ENCODE measurements around the gene CEBPG.
A peak's percentile ranks its signal among the peaks of the same experiment; 100 is the strongest.

Gene CEBPG

DNA sequence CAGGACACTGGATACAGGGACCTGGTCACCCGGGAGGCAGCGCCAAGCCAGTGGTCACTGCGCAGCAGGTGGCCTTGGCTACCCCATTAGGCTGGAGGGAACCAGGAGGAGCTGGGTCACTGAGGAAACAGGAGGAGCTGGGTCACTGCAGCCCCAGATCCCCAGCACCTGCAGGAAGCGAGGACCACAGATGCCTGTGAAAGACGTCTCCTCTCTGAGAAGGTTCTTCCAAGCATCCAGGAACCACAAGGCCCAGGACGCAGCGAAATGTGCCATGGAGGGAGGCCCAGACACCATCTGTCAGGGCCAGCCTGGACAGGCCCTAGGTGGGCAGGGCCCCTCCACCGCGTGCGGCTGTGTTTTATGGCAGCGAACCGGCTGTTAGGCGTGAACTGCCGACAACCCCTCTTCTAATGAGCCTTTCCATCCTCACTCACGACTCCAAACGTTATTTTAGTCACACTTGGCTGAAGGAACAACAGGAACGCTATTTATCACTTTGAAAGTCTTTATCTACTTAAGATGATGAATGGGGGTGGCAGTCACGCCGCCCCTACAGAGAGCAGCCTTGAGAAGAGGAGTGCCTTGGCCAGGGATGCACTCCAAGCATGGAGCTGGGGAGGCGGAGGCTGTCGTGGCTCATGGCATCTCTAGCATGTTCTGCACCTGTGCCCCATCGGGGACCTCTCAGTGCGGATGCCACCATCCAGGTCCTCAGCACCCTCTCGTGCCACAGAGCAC is 53.3 kb downstream of the CEBPG start:
- DNase-seq: peak in 1 of 2 experiments; percentile 71

DNA sequence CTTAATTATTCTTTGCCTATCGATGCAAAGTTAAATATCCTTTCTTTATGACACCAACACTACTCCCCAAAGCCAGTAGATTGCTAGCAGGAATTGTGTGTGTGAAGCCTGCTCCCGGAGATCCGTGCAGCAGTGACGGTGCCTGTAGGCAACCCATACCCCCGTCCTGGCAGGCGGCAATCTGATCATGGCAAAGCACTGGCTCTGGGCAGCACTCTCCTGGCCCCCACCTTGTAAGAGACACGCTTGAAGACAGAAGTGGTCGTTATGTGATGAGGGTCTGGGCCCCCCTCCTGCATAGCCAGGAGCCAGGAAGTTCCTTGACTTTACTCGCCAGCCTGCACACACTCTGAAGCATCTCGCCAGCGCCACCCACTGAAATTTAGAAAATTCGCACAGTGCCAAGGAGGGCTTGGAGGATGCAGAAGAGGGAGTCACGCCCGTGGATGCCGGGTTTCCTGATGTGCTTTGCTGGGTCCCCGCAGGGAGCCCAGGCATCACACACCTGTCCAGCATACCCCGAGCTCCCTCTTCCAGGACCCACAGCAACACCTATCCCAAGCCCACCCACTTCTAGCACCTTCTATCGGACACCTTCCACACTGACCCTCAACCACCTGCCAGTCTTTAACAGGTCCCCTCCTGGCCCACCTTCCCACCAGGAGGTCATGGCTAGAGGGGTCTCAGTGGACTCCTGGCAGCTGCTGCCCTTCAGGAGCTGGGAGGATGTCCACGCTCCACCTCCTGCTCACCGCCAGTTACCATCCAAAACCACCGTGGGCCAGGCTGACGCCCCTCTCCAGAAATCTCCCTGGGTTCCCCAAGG is 54.5 kb downstream of the CEBPG start:
- peak in 1 of 2 experiments; percentile 25 for DNase-seq

DNA sequence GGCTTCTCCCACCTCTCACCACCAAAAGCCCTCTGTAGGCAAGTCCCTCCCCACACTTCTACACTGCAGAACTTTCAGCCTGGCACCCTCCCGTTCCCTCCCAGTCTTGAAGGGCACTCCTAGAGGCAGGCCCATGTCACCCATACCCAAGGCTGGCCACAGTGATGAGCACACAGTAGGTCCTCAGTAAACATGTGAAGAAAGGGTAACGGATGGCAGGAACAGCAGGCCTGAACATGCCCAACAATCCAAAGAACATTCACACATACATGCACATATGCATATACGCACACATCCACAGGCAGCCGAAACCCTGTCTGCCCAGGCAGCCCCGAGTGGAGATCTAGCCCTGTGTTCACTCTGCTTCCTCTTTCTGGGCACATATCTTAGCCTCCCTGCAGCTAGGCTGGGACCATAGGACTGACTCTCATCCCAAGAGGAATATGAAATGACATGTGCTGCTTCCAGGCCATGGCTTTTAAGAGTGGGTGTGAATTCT is 55.2 kb downstream of the CEBPG start:
- DNase-seq: no peak

DNA sequence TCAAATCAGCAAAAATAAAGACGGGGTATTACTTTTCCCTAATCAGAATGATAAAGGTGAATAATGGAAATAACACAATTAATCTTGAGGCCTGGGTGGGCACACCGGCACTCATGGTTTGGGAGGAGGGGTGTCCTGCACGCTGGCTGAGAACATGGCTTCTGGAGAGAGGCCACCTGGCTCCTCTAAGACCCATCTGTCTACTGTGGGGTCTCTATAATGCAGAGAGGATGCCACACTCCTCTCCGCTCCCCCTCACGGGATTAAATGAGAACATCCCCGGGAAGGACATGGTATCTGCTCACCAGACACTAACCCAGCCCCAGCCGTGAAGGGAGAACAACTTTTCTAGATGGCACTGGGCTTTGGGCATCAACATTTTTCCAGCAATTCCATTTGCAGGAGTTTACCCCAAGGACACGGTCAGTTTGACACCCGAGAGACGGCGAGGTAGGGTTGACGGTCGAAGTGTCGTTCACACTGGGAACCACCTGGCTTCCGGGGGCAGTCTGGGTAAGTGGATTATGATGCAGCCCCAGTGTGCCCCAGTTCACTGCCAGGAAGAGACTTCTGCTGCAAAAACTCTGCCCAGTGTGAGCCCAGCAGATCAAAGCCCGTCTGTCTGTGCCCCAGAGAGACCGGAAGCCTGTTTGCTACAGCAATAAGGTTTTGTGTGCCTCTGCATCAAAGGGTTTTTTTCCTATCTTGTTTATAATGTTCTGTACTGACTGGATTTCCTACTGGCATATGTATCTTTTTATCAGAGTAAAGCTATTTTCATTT is 56.6 kb downstream of the CEBPG start:
- peak; percentile 93 to 95 for DNase-seq

DNA sequence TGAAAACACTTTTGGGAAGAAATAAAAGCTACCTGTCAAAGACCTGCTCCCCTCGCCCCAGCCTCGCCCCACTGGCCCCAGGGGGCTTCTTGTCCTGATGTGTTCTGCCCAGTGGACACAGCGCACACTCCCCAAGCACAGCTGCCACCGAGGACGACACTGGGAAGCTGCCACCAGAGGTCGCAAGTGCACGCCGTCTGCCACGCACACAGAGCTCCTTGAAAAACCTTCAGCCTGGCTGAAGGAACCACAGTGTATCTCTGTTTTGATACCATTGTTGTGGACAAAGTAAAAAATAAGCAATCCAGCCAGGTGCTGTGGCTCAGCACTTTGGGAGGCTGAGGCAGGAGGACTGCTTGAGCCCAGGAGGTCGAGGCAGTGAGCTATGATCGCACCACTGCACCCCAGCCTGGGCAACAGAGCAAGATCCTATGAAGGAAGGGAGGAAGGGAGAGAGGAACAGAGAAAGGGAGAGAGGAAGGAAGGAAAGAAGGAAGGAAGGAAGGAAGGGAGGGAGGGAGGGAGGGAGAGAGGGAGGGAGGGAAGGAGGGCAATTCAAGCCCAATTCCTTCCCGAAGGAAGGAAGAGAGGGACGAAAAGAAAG is 57.3 kb downstream of the CEBPG start:
- peak; percentile 85 to 89 for DNase-seq

DNA sequence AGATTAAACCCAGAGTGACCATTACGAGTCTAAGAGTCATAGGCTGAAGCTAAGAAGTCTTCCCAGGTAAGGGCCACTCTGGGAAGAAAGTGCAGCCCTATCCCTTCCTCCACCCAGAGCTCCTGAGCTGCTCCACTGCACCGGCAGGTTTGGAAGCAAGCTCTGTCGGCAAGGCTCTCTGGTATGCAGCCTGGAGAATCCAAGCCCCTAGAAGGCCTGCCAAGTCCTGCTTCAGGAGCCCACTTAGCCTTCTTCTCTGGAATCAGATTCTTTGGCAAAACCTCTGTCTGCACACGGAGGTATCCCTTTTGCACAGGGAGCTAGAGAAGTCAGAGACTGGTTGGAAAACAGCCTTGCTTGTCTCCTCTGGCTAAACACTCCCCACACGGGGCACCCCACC is 58.5 kb downstream of the CEBPG start:
- no peak for DNase-seq

All from NCI-H524 (cell line).